ENCODE data around the gene PNPLA7. TPM values are rescaled to one million over a fixed set of nuclear protein-coding genes. Genes with fewer than 3 reads are reported as not detected.

Gene PNPLA7
- total RNA-seq, 1 donor from 2014 or later, result 8.8 TPM

GRCh38 chr9:137435980-137436760, 114.0 kb downstream of the PNPLA7 start:
- Mint-ChIP-seq H3K27me3 (no peaks in the 10 kb centered on the region), H3K27ac (no peak overlapping the region), H3K9me3 (ENCODE audit: low read depth) (no peaks in the 10 kb centered on the region), H3K36me3 (ENCODE audit: insufficient read depth) (no peaks in the 10 kb centered on the region), H3K4me3 (ENCODE audit: low read depth) (no peak overlapping the region), H3K4me1 (ENCODE audit: low read depth) (peaks cover 1% of the 10 kb centered on the region)
- DNase-seq (ENCODE audit: low spot score, unreplicated experiment), result peak; percentile 15
- no peak for TF ChIP-seq CTCF (IDR thresholded peaks at IDR 0.05; ENCODE audit: unreplicated experiment)

GRCh38 chr9:137435381-137435891, 114.8 kb downstream of the PNPLA7 start:
- no peaks in the 10 kb centered on the region for H3K9me3 Mint-ChIP-seq (ENCODE audit: low read depth)
- H3K4me1 Mint-ChIP-seq (ENCODE audit: low read depth), result peaks cover 1% of the 10 kb centered on the region
- DNase-seq (ENCODE audit: low spot score, unreplicated experiment), result no peak
- no peaks in the 10 kb centered on the region for H3K36me3 Mint-ChIP-seq (ENCODE audit: insufficient read depth)
- H3K27me3 Mint-ChIP-seq, result no peaks in the 10 kb centered on the region
- TF ChIP-seq CTCF (IDR thresholded peaks at IDR 0.05; ENCODE audit: unreplicated experiment), result no peak
- no peak overlapping the region for H3K4me3 Mint-ChIP-seq (ENCODE audit: low read depth)
- no peak overlapping the region for H3K27ac Mint-ChIP-seq

- Mint-ChIP-seq H3K36me3 (ENCODE audit: insufficient read depth) (no peaks in the 10 kb centered on the region), H3K27ac (no peak overlapping the region), H3K27me3 (no peaks in the 10 kb centered on the region), H3K4me1 (ENCODE audit: low read depth) (peaks cover 1% of the 10 kb centered on the region), H3K4me3 (ENCODE audit: low read depth) (no peak overlapping the region), H3K9me3 (ENCODE audit: low read depth) (no peaks in the 10 kb centered on the region)
- peak; percentile 10 for DNase-seq (ENCODE audit: low spot score, unreplicated experiment)
- TF ChIP-seq CTCF (IDR thresholded peaks at IDR 0.05; ENCODE audit: unreplicated experiment), result no peak
Measured at GRCh38 chr9:137434498-137435380, 115.5 kb downstream of the PNPLA7 start.

- Mint-ChIP-seq H3K9me3 (ENCODE audit: low read depth) (no peaks in the 10 kb centered on the region), H3K27me3 (no peaks in the 10 kb centered on the region), H3K36me3 (ENCODE audit: insufficient read depth) (no peaks in the 10 kb centered on the region), H3K27ac (no peak overlapping the region), H3K4me3 (ENCODE audit: low read depth) (no peak overlapping the region), H3K4me1 (ENCODE audit: low read depth) (no peaks in the 10 kb centered on the region)
- DNase-seq (ENCODE audit: low spot score, unreplicated experiment), result no peak
- no peak for TF ChIP-seq CTCF (IDR thresholded peaks at IDR 0.05; ENCODE audit: unreplicated experiment)
Measured at GRCh38 chr9:137433916-137434431, 116.2 kb downstream of the PNPLA7 start.

- Mint-ChIP-seq H3K9me3 (ENCODE audit: low read depth) (no peaks in the 10 kb centered on the region), H3K4me3 (ENCODE audit: low read depth) (no peak overlapping the region), H3K4me1 (ENCODE audit: low read depth) (no peaks in the 10 kb centered on the region), H3K27ac (no peak overlapping the region), H3K36me3 (ENCODE audit: insufficient read depth) (no peaks in the 10 kb centered on the region), H3K27me3 (no peaks in the 10 kb centered on the region)
- peak; percentile 11 for DNase-seq (ENCODE audit: low spot score, unreplicated experiment)
- TF ChIP-seq CTCF (IDR thresholded peaks at IDR 0.05; ENCODE audit: unreplicated experiment), result no peak
Measured at GRCh38 chr9:137433349-137433915, 116.8 kb downstream of the PNPLA7 start.

All from progenitor cell of endocrine pancreas (in vitro differentiated cells).